NCI-H526 treated with DMSO at 0.1 percent for 48 hours (cell line): Measurements from ENCODE around the gene TNS3.

ENCODE experiments used
- DNase-seq: peaks from one replicate; lab custom pipeline; 2025; lab: John Stamatoyannopoulos, UW

TNS3 gene

DNA sequence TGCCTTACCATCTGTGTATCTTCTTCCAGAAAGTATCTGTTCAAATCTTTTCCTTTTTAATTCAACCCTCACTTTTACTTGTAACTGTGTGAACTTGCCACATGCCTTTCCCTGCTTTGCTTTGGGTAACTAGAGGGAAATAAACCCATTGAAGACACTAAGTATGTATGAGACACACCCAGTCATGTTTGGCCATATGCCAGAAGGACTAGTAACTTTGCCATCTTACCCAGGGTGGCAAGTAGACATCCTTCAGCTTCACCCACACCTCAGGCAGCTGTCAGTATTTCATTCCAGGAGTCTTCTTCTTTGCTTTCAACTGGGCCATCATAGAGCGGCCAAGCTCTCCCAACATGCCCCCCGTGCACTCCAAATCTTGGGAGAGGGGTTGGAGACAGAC lies 323.1 kb downstream of the TNS3 start:
- no peak for DNase-seq

DNA sequence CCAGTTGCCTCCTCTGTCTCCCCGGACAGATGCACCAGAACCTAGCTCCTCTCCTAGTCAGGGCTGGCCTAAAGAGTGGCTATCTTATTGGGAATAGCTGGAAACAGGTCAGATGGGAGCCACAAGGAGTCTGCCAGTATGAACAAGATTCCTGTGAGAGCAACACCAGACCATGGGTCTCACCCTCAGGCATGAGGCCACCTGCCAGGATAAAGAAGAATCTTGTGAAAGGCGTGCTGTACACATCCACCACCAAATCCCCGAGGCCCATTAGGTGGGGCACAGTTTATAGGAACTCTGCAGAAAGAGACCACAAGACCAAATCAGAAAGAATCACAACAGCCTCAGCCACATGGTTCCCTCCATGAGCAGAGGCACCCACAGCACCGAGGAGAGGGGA lies 325.9 kb downstream of the TNS3 start:
- DNase-seq, result no peak

DNA sequence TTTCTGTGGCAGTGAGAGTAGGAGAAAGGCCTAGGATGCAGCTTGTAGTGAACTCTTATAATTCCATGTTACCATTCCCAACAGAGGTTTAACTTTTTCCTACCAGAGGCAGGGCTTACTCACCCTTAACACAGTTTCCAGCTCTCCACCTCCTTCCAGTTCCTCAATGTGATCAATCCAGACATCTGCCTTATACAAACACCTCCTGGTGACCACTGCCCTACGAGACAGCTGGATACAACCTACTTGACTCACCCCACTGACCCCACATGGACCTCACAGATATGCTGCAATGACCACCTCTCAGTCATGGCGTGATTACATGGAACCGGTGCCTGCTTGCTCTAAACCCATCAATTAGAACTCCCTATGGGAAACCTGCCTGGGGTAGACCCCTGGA lies 326.5 kb downstream of the TNS3 start:
- no peak for DNase-seq

DNA sequence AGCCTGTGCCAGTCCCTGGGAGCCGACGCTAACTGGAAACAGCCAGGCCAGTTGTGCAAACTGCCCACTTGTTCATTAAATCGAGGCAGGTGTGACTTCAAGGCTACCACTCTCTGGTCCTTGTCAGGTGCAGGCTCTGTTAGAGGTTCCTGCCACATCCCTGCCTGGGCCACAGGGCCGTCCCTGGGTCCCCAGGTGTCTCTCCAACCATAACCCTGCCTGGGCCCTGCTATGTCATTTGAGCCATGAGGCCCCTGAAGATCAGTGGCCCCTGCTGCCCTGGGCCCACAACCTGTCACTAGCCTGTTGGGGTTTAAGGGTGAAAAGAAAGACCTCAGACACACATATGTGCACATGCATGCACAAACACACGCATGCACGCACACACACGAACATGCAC lies 326.9 kb downstream of the TNS3 start:
- no peak for DNase-seq

DNA sequence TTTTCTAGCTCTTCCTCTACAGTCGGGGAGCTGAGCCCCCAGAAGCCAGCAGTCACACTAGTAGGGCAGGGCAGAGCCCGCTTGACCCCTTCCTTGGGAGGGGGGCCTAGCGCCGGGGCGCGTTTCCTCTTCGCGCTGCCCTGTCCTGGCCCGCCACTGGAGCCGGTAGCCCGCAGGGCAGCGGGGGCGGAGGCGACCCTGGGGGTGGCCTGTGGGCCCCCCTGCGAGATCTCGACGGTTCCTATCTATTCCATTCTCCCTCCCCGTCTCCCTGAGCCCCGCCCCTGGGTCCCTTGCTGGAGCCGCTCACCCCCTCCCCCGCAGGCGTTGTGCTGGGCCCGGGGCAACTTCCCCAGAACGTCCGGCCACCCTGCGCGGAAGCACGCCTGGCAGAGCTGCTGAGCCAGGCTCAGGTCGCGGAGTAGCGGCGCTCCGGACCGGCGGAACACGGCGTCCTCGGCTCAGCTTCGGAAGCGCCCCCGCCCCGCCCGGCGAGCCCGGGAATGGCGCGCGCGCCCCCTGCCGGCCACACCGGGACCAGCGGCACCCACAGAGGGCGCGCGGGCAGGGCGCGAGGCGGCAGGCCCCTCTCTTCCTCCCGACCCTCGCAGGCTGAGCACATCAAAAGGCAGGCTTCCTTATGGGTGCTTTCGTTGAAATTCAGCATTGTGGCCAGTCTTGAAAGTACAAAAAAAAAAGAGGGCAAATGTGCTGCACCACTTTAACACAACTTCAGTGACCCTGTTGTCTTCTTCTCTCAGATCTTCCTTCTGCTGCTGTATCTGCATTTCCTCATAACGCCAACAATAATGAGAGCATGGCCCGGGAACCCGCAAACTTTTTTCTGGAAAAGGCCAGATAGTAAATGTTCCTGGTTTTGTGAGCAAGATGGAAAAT lies 327.6 kb downstream of the TNS3 start:
- DNase-seq, result no peak

DNA sequence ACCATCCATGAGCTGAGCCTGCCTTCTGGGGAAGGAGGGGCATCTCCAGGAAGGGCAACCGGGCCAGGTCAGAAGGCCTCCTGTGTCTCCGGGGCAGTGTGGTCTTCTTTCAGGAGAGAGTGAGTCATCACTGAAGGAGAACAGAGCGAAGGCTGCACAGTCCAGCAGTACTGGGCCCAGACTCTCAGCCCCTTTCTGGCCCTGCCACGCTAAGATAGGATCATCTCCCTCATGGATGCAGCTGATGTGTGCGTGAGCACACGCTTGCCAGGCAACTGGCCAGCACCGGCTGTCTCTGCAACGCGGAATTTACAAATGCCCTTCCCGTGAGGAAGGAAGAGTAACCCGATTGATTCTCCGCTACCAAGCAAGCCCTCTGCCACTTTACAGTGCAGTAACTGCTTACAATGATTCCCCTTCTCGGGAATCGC lies 328.2 kb downstream of the TNS3 start:
- DNase-seq, result no peak

DNA sequence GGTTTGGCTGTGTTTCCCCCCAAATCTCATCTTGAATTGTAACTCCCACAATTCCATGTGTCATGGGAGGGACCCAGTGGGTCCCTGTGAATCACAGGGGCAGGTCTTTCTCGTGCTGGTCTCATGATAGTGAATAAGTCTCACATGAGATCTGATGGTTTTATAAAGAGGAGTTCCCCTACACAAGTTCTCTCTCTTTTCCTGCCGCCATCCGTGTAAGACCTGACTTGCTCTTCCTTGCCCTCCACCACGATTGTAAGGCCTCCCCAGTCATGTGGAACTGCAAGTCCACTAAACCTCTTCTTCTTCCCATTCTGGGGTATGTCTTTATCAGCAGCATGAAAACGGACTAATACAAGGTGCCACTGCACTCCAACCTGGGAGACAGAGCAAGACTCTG lies 329.2 kb downstream of the TNS3 start:
- no peak for DNase-seq

DNA sequence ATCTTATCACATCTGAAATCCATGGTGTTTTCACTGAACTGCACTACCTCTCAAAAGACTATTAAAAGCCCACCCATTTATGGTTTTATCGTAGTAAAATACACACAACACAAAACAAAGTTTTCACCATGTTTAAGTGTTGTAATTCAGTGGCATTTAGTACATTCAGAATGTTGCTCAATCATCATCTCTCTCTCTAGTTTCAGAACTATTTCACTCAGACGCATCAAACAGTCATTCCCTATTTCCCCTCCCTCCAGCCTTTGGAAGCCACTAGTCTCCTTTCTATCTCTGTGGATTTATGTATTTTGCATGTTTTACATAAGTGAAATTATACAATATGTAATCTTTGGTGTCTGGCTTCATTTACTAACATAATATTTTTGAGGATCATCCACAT lies 332.6 kb downstream of the TNS3 start:
- DNase-seq, result no peak

DNA sequence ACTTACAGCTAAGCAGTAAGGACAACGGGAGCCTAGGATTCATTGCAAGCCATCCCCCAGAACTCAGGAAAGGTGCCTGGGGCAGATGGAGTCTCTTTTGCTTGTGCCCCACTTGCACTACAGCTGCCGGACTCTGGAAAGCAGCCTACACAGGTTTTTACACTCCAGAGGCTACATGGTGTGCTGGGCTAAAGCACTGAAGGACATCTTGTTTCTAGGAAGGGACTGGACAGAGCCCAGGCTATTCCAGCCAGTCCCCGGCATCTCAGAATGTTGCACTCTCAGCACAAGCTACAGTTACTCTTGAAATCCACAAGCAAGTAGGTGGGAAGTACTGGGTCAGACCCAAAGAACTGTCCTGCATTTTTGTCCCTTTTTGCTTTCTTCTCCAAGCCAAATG lies 333.1 kb downstream of the TNS3 start:
- DNase-seq, result no peak

DNA sequence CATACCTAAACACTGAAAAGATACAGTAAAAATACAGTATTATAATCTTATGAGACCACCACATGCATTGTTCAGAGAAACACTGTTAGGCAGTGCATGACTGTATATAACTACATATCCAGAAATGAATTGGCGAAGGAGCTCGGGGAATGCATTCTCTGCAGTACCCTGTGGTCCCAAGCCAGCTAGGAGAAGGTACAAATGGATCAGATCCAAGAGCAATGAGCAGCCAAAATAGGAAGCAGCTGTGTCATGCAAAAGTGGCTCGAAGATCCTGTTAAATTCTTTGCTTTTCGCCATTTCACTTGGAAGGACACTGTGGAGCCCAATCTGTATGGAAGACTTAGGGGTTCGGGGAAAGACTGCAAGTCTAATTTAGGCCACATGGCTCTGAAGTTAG lies 334.8 kb downstream of the TNS3 start:
- DNase-seq, result no peak

DNA sequence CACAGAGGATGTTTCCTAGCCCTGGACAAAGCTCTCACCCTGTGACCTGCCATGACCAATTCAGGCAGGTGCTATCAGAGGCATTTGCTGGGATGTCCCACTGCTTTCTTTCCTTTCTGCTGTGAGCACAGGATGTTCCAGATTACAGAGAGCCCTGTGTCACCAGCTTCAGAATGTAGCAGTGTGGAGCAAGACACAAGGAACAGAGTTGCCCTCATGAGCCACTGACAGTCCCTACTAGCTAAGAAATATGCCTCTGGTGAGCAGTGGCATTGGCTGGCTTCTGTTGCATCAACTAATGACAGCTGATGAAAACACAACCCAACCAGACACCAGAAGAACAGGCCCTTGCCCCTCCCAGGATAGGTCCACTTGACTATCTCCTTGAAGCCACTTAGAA lies 337.2 kb downstream of the TNS3 start:
- DNase-seq, result no peak

DNA sequence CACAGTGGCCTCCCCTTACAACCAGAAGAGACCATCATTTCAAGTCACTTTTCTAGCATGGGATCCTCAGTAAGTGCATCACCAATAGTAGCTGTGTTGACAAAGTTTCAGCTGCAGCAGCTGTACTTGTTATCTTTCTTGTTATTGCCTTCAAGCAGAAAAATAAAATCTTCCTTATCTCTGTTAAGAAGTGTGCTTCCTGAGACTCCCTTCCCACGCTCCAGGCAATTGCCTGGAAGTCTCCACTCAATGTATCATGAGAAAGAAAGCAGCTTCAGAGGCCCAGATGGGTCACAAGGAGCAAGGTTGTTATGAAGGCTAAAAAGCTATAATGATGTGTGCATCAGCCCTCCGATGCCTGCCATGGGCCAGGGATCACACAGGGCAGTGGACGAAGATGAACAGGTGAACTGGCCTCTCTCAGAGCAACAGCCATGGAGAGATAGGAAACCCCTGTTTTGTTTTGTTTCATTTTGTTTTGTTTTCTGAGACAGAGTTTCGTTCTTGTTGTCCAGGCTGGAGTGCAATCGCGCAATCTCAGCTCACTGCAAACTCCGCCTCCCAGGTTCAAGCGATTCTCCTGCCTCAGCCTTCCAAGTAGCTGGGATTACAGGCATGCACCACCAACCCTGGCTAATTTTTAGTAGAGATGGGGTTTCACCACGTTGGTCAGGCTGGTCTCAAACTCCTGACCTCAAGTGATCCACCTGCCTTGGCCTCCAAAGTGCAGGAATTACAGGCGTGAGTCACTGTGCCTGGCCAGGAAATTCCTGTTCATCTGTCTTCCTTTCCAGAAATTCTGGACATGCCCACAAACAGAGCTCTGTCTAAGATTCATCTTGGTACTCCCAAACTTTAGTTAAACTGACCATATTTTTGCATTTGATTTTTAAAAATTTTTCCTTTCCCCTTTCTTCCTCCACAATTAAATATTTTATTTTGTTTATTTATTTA lies 340.5 kb downstream of the TNS3 start:
- DNase-seq, result no peak

DNA sequence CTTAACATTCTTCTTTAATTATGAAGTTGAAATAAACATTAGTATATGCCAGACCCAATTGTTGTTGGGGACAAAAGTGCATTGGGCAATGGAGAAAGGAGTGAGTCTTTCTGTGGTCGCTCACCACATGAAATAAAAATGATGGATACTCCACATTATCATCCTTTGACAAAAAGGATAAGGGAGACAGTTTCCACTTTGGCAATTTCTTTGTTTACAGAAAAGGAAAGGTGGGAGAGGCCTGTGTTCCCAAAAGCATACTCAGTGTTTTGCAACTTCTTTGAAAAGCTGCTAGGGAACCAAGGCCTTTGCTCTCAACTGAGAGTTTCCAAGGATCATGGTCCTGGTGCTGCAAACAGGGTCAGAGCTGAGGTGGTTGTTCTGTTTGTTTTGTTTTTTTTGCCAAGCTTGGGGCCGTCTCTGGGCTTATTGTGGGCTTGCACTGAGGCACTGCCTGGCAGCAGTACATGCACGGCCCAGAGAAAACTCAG lies 341.9 kb downstream of the TNS3 start:
- DNase-seq, result no peak

DNA sequence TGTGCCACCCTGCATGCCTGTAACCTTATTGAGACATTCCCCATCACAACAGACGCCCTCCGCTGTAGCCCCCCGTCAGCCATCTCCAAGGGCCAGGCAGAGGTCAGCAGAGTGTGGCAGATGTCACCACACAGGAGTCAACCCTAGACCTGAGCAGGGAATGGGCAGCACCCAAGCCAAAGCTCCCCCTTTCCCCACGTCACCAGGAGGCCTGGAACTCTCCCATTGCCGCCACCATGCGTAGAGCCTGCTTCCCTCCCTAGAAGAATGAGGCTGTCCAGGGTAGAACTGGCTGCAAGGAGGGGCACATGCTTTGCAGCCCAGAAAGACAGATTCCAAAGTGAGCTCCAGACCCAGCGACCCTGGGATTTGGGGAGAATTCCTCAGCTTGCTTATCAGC lies 342.9 kb downstream of the TNS3 start:
- DNase-seq, result no peak

DNA sequence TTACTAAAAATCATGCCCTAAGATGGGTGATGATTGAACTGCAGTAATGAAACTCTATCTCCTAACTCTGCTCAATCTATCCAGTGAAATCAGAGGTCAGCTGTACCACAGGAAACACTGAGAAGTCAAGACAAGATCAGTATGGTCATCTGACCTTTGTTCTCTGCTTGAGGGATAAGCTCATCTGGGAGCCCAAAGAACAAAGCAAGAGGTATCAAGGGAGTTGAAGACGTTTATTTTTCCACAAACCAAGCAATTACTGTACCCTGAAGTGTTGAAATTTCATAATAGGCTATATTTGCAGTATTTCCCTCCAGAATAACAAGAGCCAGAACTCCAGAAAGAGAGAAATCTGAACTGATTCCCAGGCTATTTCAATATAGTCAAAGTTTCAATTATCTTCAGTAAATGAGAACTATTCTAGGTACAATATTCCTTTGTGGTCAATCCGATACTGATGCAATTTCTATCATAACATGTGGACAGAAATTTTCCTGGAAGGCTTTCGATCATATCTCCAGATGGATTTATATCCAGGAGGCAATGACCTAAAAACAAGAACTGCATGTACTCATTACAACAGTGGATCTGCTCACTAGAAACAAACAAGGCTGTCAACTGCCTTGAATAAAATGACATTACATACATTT lies 345.3 kb downstream of the TNS3 start:
- no peak for DNase-seq

DNA sequence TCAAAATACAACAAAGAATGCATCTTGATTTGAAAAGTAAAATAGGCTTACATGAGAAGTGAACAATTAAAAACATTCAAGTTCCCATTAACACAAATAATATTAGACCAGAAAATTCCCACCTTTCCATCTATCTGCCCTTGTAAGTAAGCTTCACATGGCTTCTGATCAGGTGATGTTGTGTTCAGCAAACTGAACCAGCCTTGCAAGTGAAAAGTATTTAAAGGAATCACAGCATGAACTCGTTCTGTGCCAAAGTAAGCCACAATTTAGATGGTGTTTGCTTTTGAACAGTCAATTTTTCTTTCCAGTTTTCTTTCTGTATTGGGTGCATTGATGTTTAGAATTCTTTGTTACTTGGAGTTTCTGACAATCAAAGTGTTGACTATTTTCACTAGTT lies 347.9 kb downstream of the TNS3 start:
- no peak for DNase-seq

DNA sequence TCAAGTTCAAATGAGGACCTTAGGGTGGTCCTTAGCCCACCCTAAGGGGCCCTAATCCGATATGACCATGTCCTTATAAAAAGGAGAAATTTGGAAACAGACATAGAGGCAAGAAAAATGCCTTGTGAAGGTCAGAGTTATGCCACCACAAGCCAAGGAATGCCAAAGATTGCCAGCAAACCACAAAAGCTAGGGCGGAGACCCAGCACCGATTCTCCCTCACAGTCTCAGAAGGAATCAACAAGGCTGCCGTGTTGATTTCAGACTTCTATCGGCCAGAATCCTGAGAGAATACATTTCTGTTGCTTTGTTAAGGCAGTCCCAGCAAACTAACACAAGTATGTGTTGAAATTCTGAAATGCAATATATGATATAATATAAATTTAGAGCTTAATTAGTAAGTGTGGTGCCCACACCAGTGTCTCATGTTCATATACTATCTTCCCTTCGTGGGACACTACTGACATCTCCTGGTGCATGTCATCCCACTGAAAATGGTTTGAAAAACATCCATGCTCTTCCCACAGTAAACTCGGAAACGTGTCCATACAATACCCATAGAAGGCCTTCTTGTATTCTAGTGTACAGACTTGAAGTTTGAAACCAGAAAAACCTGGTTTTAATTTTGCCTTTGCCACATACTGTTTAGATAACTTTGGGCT lies 349.0 kb downstream of the TNS3 start:
- DNase-seq, result no peak

DNA sequence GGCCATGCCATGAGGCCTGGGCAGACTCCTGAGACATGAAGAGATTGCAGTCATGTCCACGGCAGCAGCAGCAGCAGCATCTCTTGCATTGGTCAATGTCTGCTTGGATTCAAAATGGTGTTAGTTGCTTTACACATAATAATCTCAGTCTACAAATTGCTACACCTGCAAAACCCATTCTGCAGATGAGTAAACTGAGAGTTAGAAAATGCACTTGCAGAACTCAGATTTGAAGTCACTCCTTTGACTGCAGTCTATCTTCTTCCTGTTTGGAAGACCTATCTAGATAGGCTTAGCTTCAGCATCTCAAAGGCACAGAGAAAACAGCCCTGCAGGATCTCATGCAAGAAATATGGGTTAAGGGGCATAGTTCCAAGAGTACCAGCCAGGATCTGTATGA lies 350.3 kb downstream of the TNS3 start:
- DNase-seq, result no peak

DNA sequence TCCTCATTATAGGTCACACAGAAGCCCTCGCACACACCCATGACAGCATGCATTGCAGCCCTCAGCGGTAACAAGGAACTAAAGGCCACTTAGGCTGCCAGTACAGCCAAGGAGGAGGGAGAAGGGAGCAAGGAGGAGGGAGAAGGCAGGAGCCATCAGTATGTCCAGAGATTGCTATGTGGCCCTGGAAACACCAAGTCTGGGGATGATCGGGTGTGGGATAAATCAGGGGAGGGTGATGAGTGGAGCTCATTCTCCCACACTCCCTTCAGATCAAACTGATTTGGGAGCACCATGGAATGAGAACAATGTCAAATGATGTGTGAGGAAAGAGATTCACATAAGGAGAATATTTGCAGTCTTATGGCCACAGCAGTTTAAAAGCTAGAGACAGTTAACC lies 350.9 kb downstream of the TNS3 start:
- no peak for DNase-seq

DNA sequence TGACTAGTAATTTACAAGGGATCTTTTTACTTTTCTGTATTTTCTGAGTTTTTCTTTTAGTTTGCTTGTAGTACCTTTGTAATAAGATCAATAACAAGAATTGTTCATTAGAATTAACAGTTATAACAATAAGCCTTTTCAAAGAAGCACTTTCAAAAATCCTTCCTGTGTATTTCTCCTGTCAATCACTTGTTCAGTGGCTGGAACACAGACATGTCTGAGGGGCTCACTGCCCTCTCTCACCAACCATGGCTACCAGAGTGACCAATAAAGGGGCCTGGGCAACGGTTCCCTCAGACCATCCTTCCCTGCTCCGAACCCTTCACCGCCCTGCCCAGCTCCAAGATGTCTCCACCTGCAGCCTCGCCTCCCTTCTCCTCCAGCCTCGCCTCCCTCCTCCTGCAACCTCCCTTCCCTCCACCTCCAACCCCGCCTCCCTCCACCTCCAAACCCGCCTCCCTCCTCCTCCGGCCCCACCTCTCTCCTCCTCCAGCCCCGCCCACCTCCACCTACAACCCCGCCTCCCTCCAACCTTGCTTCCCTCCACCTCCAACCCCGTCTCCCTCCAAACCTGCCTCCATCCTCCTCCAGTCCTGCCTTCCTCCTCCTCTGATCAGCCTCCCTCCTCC lies 353.4 kb downstream of the TNS3 start:
- DNase-seq, result no peak

DNA sequence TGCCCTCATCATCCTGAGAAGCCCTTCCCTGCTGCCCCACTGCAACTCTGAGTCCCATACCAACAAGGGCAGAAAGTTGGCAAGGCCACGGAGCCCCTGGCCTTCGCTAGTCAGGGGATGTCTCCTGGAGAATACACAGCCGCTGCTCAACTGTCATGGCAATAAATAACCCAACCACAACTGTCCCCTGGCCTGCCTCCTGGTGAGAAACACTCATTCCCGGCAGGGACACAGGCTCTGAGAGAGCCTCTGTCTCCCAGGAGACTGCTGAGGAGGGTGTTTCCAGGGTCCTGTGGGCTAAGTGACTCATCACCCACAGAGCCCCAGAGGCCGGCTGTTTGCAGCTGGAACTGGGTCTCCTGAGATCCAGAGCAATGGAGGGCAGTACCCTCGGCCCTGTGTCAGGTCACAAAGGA lies 354.1 kb downstream of the TNS3 start:
- no peak for DNase-seq
